Activated naive CD4-positive, alpha-beta T cell treated with anti-CD3 and anti-CD28 coated beads, Interleukin-2, amount 50 U/mL, for 72 hours (primary cell): ENCODE data around the gene GYS1. TPM values are rescaled to one million over a fixed set of nuclear protein-coding genes. Genes with fewer than 3 reads are reported as not detected.
"Not testable (repeated sequence)": the region's sequence is repeated elsewhere in the genome, so short reads cannot be mapped to it uniquely, and the experiment has no call there.

Experiments
- ATAC-seq, 2 donors: fragments of 150-1000 bp; cut with Tn5 transposase; 2 replicates each; pipeline ENCODE4 v1.10.0; 2021; ENCODE audit warnings: mild to moderate bottlenecking in 2 of 2, moderate library complexity in 2 of 2
- DNase-seq, 2 donors: peaks; one replicate each; pipeline ENCODE4 v3.0.0; 2021 to 2022; ENCODE audit warnings: low spot score in 2 of 2
- H3K27ac Mint-ChIP-seq, 2 donors: one replicate each; pipeline ENCODE4 v1.8.0; 2022; ENCODE audit warnings: mild to moderate bottlenecking in 2 of 2, mixed read lengths in 2 of 2
- H3K36me3 Mint-ChIP-seq, 2 donors: one replicate each; pipeline ENCODE4 v1.8.0; 2022; ENCODE audit warnings: mixed read lengths in 2 of 2
- H3K9me3 Mint-ChIP-seq, 2 donors: one replicate each; pipeline ENCODE4 v1.8.0; 2022; ENCODE audit warnings: mixed read lengths in 2 of 2
- total RNA-seq, 2 donors: library from RNA; stranded (reverse); gene quantifications; one replicate each; pipeline ENCODE4 v1.2.3, GENCODE V29; 2022

GYS1 gene
- total RNA-seq, 2 donors from 2014 or later, result 44.8 to 104 TPM

DNA sequence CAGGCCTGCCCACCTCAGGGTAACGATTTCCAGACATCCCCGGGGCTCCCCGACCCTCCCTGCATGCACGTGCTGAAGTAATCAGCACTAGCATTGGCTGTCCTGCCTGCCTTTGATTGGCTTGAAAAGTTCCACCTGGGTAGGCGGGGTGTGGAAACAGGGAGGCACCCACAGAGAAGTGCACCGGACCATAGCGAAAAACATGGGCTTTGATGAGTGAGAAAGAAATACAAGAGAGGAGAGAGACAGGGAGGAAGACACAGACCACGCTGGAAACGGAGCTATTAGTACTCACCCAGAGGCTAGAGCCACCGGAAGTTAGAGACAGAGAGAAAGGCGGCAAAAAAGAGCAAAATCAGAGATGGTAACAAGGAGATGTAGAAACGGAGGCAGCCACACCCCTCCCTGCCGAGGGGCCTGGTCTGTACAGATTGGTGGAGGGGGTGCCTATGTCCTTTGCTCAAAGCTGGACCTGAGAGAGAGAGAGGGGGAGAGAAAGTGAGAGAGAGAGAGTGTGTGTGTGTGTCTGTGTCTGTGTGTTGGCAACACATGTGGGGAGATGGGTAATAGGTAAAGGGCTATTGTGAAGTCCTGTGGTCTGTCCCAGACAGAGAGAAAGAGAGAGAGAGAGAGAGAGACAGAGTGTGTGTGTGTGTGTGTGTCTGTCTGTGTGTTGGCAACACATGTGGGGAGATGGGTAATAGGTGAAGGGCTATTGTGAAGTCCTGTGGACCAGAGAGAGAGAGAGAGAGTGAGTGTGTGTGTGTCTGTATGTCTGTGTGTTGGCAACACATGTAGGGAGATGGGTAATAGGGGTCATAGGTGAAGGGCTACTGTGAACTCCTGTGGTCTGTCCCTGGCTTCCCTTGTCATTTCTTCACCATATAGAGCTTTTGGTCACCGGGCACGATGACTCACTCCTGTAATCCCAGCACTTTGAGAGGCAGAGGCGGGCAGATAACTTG, 28.1 kb upstream of the GYS1 start:
- ATAC-seq, result peak; percentile 4 to 55
- Mint-ChIP-seq H3K36me3 (no peaks in the 10 kb centered on the region), H3K9me3 (no peaks in the 10 kb centered on the region), H3K27ac (peak overlapping the region in 1 of 2 donors; percentile 3)
- DNase-seq, result no peak

DNA sequence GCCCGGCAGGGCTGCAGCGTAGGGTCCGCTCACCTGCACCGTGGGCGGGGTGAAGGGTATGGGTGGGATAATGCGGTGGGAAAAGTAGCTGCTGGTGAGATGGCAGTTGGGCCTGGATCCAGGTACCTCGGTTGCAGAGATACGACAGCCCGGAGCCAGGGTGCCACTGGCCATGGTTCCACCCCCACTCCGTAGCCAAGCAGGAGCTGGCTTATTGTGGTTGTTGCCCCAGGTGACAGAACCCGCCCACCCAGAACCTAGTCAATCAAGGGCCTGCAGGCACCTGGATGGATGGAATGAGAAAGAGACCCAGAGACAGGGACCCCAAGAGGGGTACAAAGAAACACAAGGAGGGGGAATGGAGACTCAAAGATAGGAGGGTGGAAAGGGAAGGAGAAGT, 27.2 kb upstream of the GYS1 start:
- peak overlapping the region in 1 of 2 donors; percentile 3 for H3K27ac Mint-ChIP-seq
- ATAC-seq, result no peak
- no peak for DNase-seq
- H3K36me3 Mint-ChIP-seq, result no peaks in the 10 kb centered on the region
- no peaks in the 10 kb centered on the region for H3K9me3 Mint-ChIP-seq

DNA sequence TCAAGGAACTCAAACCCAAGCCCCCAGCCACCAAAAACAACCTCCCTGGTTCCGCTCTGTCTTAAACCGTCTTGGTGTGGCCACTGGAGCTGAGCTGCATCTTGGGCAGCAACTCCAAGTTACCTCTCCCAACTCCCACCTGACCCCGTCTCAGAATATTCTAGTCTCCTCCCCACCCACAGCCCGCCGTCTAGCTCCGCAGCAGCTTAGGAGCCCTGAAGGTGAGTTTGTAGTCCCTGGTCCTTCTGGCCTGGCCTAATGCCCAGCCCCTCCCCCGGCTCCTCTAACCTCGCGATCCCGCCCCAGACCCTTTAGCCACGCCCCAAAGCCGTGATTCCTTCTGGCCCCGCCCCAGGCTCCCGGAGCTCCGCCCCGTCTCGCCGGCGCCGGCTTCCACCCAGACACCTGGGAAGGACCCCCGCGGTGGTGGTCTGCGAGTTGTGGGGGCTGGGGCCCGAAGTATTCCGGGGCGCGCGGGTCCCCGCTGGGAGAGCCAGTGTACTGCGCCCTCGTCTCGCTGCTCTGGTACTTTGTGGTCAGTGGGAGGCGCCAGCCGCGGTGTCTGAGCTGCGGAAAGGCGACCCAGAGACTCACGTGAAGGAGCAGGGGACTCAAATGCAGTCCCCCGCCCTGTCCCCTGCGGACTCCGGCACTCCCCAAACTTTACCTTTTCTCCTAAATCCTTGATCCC, 26.3 kb upstream of the GYS1 start:
- DNase-seq (peak in 1 of 2 donors; percentile 69), ATAC-seq (peak; percentile 33 to 60)
- H3K9me3 Mint-ChIP-seq, result no peaks in the 10 kb centered on the region
- H3K27ac Mint-ChIP-seq, result peak overlapping the region in 1 of 2 donors; percentile 85
- no peaks in the 10 kb centered on the region for H3K36me3 Mint-ChIP-seq

DNA sequence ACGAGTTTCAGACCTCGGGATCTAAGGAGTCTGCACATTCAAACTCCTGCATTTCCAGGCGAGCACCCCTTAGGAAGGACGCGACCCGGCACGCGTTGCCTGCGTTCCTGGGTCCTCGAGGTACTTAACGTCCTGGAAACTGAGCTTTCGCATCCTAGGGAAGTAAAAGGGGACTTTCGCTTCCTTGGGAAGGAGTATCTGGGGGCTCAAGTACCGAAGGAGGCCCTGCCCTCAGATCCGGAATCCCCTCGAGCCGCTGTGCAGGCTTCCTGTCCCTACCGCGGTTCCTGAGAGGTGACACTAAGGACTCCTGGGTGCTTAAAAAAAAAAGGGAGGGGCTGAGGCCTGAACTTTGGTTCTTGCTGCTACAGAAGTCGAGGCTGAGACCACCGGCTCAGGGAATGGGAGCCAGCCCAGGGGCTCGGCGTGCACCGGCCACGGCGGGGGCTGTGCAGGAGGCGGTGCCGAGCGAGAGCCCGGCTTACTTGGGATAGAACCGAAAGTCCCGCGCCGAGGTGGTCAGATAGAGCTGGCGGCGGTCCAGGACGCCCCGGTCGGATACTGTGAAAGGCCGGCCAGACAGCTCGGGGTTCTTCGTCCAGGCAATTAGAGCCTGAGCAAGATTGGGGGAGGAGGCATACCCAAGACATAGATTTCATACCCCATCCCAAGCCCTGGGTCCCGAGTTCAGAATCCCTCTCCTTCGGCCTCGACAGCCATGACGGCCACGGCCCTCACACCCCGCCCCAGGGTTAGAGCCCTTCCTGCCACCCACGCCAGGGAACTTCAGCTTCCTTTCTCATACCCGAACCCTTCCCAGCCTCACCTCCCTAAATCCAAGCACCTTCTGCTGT, 25.5 kb upstream of the GYS1 start:
- ATAC-seq, result peak in 1 of 2 donors; percentile 22
- H3K36me3 Mint-ChIP-seq, DNase-seq, H3K9me3 Mint-ChIP-seq: not testable (repeated sequence)
- H3K27ac Mint-ChIP-seq, result peak overlapping the region in 1 of 2 donors; percentile 85

DNA sequence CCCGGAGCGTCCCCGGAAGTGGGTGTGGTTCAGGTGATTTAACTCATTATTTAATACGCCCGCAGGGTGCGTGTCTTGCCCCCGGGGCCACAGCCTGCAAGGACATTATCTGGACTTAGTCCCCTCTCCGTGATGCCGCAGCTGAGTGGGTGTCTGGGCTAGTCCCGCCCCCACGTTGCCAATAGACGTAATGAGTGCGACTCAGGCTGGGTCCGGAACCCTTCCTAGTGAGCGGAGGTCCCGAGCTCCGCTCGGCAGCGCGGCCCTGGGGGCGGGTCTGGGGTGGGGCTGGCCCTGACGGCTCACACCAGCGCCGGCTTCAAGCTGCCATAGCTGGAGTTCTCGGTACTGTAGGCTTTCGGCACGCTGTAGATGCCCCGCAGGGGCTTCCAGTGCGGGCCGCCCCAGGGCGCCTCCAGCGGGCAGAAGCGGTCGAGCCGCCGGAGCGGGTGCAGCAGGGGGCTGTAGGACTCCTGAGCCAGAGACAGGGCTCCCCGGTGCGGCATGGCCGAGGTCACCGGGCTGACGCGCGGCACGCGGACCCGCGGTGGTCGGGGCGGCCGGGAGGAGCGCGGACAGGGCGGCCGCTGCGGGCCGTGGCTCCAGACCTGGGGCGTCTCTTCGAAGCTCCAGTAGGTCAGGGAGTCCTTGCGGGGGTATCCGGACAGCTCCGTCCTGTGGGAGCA, 24.7 kb upstream of the GYS1 start:
- DNase-seq (peak; percentile 64 to 71), ATAC-seq (peak; percentile 41 to 75)
- Mint-ChIP-seq H3K9me3 (no peaks in the 10 kb centered on the region), H3K36me3 (no peaks in the 10 kb centered on the region), H3K27ac (no peak overlapping the region)

DNA sequence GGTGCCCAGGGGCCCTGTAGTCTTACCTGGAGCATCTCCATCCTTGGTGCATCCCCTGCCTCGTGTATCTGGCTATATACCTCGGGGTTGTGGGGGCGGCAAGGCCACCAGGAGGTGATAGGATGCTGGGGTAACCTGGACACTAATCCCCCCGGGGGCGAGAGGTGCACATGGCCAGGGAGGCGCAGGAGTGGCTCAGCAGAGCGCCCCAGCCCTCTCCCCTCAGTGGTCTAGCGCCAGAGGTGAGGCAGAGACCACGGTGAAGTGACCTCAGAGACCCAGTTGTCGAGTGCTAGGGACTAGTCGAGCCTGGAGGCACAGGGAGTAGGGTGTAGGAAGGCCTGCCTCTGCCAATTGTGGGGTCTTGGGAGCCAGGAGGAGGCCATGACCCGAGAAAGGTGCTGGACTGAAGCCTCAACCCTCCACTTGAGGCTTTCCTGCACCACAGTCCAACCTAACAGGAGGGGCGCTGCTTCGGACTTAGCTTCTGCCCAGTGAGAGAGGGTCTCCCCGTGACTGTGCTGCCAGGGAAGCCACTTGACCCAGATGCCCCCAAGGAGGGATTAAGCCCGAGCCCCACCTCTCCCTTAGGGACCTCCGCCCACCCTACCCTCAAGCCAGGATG, 24.0 kb upstream of the GYS1 start, which contains the start of gene LHB:
TSS of gene LHB (minus strand) at position 51 of the 625 bp plus-strand sequence. CDS start at position 41, 10 bp downstream.
- ATAC-seq, result no peak
- Mint-ChIP-seq H3K36me3 (no peaks in the 10 kb centered on the region), H3K9me3 (no peaks in the 10 kb centered on the region), H3K27ac (no peak within 1 kb of the TSS)
- no peak for DNase-seq

DNA sequence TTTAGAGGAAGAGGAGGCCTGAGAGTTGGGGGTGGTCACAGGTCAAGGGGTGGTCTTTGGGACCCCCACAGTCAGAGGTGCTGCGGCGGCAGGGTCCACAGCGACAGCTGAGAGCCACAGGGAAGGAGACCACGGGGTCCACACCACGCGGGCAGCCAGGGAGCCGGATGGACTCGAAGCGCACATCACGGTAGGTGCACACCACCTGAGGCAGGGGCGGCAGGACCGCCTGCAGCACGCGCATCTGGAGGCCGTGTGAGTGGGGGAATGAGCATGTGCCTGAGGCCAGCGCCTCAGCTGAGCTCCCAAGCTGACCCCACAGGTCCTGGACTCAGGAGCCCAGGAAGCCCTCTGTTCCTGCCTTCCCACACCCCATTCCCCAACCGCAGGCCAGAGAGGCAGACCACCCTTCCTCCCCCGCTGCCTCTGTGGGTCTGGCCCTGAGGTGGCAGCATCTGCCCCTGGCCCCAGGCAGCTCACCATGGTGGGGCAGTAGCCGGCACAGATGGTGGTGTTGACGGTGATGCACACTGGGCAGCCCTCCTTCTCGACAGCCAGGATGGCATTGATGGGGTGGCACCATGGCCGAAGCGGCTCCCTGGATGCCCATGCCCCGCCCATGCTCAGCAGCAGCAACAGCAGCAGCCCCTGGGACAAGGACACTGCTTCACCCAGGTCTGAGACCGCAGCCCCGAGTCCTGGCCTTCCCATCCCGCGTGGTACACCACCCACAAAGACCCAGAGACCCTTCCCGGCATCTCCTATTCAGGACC, 23.1 kb upstream of the GYS1 start:
- no peak for DNase-seq
- no peak for ATAC-seq
- no peak overlapping the region for H3K27ac Mint-ChIP-seq
- H3K36me3 Mint-ChIP-seq, result no peaks in the 10 kb centered on the region
- H3K9me3 Mint-ChIP-seq, result no peaks in the 10 kb centered on the region

DNA sequence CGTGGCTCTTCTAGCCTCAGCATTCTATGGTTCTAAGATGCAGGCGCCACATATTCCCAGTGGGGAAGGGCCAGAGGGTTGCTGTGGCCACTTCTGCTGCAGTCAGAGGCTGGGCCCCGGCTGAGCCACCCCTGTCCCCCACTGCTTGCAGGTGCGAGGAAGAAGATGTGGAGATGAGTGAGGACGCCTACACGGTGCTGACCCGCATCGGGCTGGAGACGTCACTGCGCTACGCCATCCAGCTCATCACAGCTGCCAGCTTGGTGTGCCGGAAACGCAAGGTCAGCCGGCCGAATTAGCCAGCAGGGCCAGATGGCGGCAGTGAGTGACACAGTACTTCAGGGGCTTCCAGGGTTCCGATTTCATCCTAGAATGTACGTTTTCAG, 21.8 kb upstream of the GYS1 start:
- Mint-ChIP-seq H3K27ac (no peak overlapping the region), H3K36me3 (no peaks in the 10 kb centered on the region), H3K9me3 (no peaks in the 10 kb centered on the region)
- ATAC-seq, result no peak
- DNase-seq, result no peak

DNA sequence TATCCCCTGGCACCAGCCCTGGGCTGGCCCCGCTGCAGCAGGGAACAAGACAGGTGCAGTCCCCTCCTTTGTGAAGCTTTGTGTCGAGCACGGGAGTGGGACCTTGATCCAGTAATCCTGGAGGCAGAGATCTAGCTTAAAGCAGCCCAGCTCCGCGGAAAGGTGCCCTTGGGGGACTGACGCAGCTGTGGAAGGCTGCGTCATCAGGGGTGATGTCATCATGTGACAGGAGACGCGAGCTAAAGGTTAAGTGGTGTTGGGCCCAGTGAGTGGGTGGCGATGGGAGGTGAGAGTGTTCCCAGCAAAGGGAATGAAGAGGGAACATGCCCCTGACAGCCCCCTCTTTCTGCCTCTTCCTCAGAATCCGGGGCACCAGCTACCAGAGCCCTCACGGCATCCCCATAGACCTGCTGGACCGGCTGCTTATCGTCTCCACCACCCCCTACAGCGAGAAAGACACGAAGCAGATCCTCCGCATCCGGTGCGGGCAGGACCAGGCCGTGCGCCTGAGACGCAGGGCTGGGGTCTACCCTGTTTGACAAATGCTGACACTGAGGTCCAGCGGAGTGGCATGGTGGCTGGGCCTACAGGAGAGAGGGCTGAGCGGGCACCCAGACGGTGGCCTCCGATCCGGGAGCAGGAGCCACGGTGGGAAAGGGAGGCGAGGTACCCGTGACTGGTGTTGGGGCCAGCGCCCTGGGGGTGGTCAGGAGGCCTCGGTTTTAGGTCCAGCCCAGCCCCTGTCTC, 21.2 kb upstream of the GYS1 start:
- Mint-ChIP-seq H3K9me3 (no peaks in the 10 kb centered on the region), H3K27ac (peak overlapping the region in 1 of 2 donors; percentile 32), H3K36me3 (no peaks in the 10 kb centered on the region)
- ATAC-seq (no peak), DNase-seq (no peak)

DNA sequence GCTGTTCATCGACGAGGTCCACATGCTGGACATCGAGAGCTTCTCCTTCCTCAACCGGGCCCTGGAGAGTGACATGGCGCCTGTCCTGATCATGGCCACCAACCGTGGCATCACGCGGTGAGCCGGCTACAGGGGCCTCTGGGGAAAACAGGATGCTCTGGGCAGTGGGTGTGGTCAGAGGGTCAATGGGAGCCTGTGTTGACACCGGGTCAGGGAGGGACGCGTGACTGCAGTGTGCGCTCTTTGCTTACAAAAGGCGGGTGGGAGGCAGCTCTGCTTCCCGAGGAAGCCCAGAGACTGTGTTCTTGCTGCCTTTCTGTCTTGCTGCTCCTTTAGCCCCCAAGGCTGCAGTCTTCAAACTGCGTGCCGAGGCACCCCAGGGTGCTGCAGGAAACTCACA, 18.1 kb upstream of the GYS1 start:
- Mint-ChIP-seq H3K36me3 (no peaks in the 10 kb centered on the region), H3K9me3 (no peaks in the 10 kb centered on the region), H3K27ac (no peak overlapping the region)
- ATAC-seq (no peak), DNase-seq (no peak)

DNA sequence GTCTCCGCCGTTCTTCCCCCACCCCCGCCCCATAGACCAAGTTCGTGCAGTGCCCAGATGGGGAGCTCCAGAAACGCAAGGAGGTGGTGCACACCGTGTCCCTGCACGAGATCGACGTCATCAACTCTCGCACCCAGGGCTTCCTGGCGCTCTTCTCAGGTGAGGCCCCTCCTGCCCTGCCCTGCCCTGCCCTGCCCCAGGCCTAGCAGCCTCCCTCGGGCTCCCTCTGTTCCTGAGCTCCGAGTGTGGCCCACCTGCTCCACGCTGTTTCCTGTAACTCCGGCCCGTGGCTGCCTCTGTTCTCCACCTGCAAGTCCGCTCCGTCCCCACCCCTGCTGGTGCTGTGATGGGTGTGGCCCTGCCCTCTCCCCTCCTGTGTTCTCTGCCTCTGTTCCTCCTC, 17.3 kb upstream of the GYS1 start:
- no peaks in the 10 kb centered on the region for H3K36me3 Mint-ChIP-seq
- H3K27ac Mint-ChIP-seq, result peak overlapping the region in 1 of 2 donors; percentile 25
- no peaks in the 10 kb centered on the region for H3K9me3 Mint-ChIP-seq
- DNase-seq (no peak), ATAC-seq (no peak)

DNA sequence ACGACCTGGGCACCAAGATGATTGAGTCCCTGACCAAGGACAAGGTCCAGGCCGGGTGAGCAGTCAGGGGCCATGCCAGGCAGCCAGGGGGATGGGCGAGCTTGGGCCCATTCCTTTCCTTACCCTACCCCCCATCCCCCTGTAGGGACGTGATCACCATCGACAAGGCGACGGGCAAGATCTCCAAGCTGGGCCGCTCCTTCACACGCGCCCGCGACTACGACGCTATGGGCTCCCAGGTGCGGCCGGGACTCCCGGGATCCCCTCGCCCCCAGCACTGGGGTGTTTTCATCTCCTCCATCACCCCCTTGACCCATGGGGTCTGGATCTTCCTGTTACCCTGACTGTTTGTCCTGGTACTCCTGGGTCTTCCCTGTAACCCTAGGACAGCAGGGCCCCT, 16.7 kb upstream of the GYS1 start:
- Mint-ChIP-seq H3K36me3 (no peaks in the 10 kb centered on the region), H3K27ac (no peak overlapping the region), H3K9me3 (no peaks in the 10 kb centered on the region)
- ATAC-seq (no peak), DNase-seq (no peak)

DNA sequence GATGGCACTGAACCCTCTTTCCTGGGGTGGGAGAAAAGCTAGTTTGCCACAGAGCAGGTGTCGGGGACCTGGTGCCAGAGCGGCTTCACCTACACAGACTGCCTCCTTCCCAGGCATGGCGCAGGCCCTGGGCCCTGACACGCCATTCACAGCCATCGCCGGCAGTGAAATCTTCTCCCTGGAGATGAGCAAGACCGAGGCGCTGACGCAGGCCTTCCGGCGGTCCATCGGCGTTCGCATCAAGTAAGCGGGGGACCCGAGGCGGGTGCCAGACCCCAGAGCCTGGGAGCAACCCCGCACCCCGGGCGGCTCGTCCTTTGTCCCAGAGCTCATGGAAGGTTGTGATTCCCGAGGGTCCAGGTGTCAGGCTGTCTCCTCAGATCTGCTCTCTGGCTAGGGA, 13.8 kb upstream of the GYS1 start:
- Mint-ChIP-seq H3K27ac (no peak overlapping the region), H3K9me3 (no peaks in the 10 kb centered on the region), H3K36me3 (no peaks in the 10 kb centered on the region)
- DNase-seq, result no peak
- no peak for ATAC-seq

DNA sequence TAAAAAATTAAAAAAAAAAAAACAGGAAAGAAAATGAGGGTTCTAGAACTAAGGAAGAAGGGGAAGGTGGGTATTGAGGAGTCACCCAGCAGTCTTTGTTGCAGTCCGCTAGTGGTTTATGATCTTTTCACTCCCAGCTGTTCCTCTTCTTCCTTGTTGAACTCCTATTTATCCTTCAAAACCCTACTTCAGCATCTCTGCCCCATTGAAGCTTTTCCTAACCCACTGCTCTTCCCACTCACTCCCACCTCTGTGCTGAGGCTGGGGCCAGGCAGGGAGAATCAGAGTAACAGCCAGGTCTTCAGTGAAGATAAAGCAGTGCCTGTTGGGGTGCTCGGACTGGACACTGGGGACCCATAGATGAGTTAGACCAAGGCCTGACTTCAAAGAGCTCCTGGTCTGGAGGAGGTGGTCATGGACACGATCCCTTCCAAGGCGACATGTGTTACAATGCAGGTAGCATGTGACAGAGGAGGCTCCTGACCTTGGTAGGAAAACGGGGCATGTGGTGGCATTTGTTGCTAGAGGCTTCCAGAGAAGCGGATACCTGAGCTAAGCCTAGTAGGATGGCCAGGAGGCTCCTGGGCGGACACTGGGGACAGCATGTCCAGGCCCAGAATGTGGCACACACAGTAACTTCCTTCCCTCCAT, 12.0 kb upstream of the GYS1 start:
- Mint-ChIP-seq H3K36me3 (no peaks in the 10 kb centered on the region), H3K9me3 (no peaks in the 10 kb centered on the region), H3K27ac (no peak overlapping the region)
- DNase-seq (no peak), ATAC-seq (no peak)
